Stimulated activated CD8-positive, alpha-beta memory T cell treated with anti-CD3 and anti-CD28 coated beads, Interleukin-2, amount 100 ng/mL, for 48 hours (primary cell): ENCODE data around the gene SQSTM1.
"Not testable (repeated sequence)": the region's sequence is repeated elsewhere in the genome, so short reads cannot be mapped to it uniquely, and the experiment has no call there.

Source experiments
- DNase-seq, 2 donors: peaks; one replicate each; pipeline ENCODE4 v3.0.0-alpha.2; 2020; ENCODE audit warnings: low read depth in 2 of 2

The SQSTM1 gene

GRCh38 chr5:179824745-179825112, 4.0 kb downstream of the SQSTM1 start:
- DNase-seq, result no peak

GRCh38 chr5:179825655-179826182, 5.0 kb downstream of the SQSTM1 start:
- no peak for DNase-seq

- DNase-seq, result no peak
Observed at GRCh38 chr5:179827680-179828079, 7.0 kb downstream of the SQSTM1 start.

GRCh38 chr5:179828756-179829421, 8.2 kb downstream of the SQSTM1 start:
- no peak for DNase-seq

GRCh38 chr5:179829732-179830435, 9.2 kb downstream of the SQSTM1 start:
- DNase-seq, result no peak

GRCh38 chr5:179830818-179831468, 10.2 kb downstream of the SQSTM1 start:
- DNase-seq, result no peak

- no peak for DNase-seq
Observed at GRCh38 chr5:179832039-179832745, 11.5 kb downstream of the SQSTM1 start.

GRCh38 chr5:179833056-179833708, 12.5 kb downstream of the SQSTM1 start:
- DNase-seq, result no peak

- DNase-seq, result no peak
Observed at GRCh38 chr5:179833709-179834070, 13.0 kb downstream of the SQSTM1 start.

GRCh38 chr5:179834120-179834519, 13.4 kb downstream of the SQSTM1 start:
- no peak for DNase-seq

GRCh38 chr5:179834871-179835270, 14.2 kb downstream of the SQSTM1 start:
- not testable (repeated sequence) for DNase-seq

GRCh38 chr5:179836225-179837019, 15.7 kb downstream of the SQSTM1 start:
- DNase-seq, result no peak

GRCh38 chr5:179837076-179838011, 16.6 kb downstream of the SQSTM1 start:
- no peak for DNase-seq

GRCh38 chr5:179839328-179840256, 18.9 kb downstream of the SQSTM1 start:
- no peak for DNase-seq

- no peak for DNase-seq
Observed at GRCh38 chr5:179840321-179840720, 19.6 kb downstream of the SQSTM1 start.

- no peak for DNase-seq
Observed at GRCh38 chr5:179840766-179841165, 20.1 kb downstream of the SQSTM1 start.

GRCh38 chr5:179841621-179842020, 20.9 kb downstream of the SQSTM1 start:
- DNase-seq, result no peak

GRCh38 chr5:179852993-179853547, 32.4 kb downstream of the SQSTM1 start:
- DNase-seq, result no peak
